CD4-positive, alpha-beta T cell treated with Interleukin-21 for 1 hour (primary cell): ENCODE measurements around the gene TENT4B.
A peak's percentile ranks its signal among the peaks of the same experiment; 100 is the strongest.

Experiments
- DNase-seq: peaks from one replicate; pipeline ENCODE4 v3.0.0-alpha.2; 2020

TENT4B gene

DNA sequence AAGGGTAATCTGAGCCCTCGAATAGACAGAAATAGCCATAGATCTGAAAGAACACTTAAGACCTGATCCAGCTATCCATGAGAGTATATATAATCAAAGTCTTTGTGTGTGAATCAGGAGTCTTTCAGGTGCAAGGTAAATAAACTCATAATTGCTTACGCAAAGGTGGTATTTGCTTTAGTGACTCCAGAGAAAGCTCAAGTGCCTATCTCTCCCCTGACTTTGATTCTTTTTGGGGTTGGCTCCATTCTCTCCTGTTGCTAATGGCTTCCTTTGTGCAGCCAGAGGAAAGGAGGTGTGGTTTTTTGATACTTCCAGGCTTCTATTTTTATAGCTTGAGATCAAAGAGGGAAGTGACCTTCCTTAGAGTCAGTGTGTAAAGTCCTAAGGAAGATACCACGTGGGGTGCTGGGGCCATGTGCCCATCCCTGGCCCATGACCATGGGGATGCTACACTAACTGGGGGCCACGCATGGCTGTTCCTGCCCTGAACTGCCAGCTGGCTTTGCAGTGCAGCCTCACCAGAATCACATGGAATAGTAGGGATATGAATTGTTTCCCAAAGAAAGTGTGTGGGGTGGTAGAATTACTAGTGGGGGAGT lies 45.8 kb downstream of the TENT4B start:
- DNase-seq: no peak

DNA sequence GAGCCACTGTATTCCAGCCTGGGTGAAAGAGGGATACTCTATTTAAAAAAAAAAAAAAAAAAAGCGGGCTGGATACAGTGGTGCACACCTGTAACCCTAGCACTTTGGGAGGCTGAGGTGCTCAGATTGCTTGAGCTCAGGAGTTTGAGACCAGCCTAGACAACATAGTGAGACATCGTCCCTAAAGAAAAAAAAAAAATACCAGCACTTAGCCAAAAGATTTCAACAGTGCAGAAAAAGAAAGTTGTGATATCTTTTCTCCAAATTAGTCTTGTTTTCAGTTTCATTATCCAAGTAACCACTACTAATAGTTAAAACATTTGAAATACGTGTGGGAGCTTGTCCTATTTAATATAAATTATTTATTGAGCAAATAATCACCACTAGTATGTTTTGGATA lies 48.7 kb downstream of the TENT4B start:
- DNase-seq: no peak

DNA sequence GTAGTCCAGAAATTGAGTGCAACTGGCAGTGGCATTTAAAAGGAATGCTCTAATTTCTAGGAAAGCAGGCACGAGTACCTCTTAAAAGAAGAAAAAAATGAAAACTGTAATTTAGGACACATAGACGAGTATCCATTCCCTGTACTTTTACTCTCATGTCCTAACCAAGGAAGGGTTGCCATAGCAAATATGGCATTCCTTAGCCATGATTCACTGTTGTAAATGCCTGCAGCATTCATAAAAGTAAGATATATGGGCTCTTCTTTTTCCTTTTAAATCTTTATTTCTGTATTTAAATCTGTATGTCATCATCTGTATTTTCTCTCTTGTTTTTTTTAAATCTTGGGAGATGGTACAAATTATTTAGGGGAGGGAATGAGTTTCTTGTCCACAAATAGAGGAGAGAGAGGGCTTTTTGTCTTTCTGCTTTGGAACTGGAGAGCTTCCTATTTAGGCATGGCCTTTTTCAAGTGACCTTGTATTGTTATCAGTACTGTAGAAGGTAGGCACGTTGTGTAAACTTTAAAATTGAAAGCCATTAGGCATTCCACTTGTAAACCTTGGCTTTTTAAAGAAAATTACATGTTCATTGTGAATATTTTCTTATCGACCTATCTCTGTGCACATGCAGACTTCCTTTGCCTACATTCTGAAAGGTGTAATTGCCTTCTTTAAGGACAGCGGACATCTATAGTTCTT lies 50.0 kb downstream of the TENT4B start:
- no peak for DNase-seq

GRCh38 chr16:50203681-50204080 lies 50.6 kb downstream of the TENT4B start:
- DNase-seq: no peak

DNA sequence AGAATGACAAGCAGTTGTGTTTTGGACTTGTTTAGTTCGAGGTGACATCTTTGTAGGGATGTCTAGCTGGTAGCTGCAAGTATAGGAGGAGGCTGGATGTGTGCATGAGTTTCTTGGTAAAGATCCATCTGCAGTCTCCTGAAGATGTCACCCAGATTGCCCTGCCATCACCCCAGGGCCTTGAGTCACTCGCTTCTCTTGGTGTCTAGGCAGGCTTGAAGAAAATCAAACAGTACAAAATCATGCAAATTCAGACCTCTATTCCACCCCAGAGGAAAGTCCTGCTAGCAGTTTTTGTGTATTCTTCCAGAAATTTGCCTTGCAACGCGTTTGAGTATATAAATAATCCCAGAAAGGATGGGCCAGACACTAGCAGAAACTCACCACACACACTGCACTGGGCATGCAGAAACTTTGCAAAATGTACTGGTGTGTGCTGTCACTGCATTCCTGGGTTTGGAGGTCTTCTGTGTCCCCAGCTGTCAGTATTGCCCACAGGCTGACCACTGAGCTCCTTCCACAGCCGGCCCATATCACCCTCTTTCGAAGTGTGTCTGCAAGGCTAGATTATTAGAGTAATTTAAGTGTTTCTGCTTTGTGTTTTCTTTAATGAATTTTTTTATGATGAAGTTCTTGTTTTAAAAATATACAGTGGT lies 51.5 kb downstream of the TENT4B start:
- no peak for DNase-seq

DNA sequence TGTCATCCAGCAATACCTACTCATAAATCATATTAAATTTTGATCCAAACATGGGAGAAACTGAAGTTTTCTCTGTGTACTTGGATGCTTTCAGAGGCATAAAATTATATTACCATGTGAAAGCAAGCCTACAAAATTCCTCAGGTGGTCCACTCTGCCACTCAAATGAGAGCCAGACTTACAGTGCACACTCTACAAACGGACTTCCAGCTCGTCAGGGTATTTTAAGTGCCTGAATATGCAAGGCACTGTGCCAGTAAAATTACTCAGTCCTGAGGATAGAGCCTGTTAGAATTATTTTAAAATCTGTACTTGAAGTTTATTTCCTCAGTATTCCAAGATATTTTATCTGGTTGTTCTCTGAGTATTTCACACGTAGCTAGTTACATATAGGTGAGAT lies 54.5 kb downstream of the TENT4B start:
- DNase-seq: no peak

- DNase-seq: no peak
These were observed 55.4 kb downstream of the TENT4B start for GRCh38 chr16:50208460-50208931.

DNA sequence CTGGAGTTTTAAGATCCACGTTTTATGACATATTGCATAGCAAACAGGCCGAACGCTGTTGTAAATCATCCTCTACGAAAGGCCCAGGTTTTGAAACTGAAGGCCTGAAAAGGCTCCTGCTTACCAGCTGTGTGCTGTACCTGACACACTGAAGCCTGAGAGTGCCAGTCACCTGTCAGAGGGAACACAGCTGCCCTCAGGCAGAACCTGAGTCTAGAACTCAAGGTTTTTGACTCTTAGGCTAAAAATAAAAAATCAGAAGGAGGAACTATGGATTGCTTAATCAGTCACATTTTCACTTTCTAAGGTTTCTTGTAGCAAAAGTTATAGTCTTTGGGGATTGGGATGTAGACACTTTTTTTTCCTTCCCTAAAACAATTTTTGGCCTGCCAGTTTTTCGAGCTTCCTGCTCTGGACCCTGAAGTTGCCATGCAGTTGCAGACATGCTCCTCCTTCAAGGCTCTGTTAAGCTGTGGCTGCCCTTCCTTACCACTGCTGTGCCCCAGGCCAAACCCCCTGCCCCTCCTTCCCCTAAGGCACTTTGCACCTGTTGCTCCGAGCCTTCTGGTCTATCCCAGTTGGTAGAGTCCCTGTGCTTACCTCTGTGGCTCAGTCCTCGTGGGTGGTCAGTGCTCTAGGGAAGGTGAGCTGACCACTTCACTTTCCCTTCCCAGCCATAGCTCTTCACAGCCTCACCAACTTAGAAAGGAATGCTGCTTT lies 56.6 kb downstream of the TENT4B start:
- DNase-seq: no peak

DNA sequence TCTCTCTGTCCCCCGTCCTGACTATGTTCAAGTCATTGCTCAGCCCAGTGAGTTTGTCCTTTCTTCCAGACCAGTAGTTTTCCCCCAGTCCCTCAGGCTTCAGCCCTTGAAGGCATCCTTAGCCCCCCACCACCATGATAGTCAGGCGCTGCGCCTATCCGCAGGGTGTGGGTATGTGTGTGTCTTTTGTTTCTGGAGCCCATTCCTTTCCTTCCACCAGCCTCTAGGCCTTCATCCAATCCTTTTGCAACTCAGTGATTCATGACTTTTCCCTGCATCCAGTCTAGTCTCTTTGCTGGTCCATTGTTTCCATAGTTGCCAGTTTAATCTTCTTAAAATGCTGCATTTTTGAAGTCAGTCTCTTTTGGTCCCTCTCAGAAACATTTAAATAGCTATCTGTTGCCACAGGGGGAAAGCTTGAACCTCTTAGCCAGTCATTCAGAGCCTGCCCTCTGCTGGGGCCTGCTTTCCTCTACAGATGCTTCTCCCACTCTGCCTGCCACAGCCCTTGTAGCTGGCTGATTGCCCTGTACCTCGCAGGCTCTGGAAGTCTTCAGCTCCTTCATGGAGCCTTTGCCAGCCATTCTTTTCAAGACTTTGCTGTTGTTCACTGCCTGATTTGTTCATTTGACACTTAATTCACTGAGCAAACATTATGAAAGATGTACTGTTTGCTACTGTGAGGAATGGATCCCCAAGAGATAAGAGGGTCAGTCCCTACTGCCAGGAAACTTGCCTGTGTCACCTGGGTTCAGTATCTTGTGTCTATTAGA lies 57.3 kb downstream of the TENT4B start:
- peak; percentile 69 for DNase-seq

DNA sequence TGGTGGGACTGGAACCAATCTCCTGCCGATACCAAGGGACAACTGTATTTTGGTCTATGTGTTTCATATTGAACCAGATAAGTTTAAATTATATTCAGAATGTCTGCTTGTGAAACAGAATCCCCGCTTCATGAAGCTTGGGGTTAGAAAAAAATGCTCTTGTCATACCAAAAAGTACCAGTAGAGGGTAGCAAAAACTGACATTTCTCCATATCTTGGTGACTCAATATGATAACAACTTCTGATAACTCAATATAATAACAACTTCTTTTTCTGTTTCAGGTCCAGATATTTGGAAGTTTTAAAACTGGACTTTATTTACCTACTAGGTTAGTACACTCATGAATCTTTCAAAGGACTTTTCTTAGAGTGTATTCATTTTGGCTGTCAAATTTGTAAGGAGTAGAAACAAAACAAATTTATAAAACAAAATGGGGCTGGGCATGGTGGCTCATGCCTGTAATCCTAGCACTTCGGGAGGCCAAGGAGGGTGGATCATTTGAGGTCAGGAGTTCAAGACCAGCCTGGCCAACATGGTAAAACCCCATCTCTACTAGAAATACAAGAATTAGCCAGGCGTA lies 60.9 kb downstream of the TENT4B start:
- DNase-seq: peak; percentile 72

DNA sequence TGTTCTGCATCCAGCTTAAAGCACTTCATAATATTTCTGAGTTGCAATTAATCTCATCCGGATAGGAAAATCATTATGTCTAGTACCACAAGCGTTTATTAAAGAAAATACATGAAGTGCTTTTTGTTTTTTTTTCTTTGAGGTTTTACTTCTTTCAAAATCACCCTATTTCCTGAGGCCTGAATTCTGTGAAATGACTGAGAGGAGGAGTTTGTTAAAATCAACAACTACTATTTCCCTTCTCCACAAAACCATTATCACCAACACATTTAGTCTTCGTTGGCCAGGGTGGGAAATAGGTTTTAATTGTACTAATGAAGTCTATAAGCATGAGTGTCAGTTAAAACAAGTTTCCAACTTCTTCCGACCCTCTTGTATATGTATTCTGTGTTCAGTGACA lies 62.6 kb downstream of the TENT4B start:
- DNase-seq: no peak

GRCh38 chr16:50216231-50216630 lies 63.1 kb downstream of the TENT4B start:
- DNase-seq: no peak

DNA sequence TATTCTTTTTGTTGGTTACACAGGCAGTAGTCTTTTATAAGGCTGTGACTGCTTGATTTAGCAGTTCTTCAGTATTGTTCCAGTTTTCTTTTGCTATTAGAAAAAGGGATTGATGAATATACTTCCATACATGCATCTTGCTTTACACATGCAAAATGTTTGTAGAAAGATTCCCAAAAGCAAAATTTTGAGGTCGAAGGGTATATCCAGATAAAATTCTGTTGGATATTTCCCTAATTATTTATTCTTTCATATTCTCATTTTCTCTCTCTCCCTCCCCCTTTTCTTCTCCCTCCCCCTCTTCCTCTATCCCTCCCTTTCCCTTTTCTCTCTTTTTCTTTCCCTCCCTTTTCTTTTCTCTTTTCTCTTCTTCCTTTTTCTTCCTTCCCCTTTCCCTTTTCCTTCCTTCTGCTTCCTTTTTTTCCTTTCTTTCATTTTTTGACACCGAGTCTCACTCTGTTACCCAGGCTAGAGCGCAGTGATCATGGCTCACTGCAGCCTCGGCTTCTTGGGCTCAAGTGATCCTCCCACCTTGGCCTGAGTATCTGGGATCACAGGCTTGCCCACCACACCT lies 66.4 kb downstream of the TENT4B start:
- no peak for DNase-seq

- no peak for DNase-seq
These were observed 71.2 kb downstream of the TENT4B start for GRCh38 chr16:50224286-50224685.

- no peak for DNase-seq
These were observed 74.0 kb downstream of the TENT4B start for GRCh38 chr16:50227120-50227519.

GRCh38 chr16:50227665-50228064 lies 74.6 kb downstream of the TENT4B start:
- DNase-seq: no peak

DNA sequence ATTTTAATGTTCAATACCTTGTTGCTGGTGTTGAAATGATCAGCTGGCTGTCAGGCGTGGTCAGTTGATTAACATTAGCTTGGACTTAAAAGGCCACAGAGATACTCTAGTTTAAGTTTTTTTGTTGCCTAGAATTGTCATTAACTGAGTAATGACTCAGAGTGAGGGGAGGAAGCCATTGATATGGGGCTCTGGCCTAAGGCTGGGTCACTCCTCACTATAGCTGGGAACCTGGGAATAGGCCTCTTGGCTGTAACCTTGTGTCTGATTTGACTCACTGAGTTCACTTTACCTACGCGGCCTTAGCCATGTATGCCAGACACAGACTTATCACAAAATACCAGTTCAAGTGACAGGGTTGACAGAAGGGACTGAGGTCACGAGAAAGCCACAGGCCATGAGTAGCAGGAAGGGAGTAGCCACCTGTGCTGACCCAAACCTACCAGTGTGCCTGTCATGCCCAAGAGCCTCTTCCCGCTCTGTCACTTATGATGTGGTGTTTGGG lies 75.3 kb downstream of the TENT4B start:
- no peak for DNase-seq

DNA sequence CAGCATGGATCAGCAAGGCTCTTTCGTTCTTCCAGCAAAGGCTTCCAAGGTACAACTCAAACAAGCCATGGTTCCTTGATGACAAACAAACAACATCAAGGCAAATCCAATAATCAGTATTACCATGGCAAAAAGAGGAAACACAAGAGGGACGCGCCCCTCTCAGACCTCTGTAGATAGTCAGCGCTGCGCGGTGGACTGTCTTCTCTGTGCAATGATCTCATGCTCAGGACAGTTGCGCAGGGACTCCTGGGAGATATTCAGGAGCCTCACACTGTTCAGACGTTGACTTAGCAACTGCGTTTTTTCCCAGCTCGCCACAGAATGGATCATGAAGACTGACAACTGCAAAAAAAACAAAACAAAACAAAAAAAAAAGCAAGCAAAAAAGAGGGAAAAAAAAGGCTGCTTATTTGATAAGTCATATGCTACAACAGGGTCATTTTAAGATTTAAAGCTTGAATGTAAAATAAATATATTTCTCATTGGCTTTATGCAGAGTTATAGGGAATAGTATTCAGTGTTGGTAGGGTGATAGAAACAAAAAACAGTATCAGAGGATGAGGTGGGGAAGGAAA lies 76.1 kb downstream of the TENT4B start:
- no peak for DNase-seq

- no peak for DNase-seq
These were observed 81.9 kb downstream of the TENT4B start for GRCh38 chr16:50234771-50235556.

- DNase-seq: no peak
These were observed 82.5 kb downstream of the TENT4B start for GRCh38 chr16:50235581-50235980.

DNA sequence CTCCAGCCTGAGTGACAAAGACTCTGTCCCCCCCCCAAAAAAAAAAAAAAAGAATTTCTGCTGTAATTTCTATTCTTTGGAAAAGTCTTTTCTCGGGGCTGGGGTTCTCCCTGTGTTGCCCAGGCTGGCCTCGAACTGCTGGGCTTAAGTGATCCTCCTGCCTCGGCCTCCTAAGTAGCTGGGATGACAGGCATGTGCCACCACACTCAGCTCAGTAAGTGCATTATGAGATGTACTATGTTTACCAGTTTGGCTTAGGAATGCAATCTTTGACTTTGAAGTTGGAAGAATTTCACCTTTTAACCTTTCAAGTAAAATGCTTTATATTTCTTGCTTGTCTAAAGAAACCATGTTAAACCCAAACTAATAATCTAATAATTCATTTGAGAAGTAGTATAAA lies 85.2 kb downstream of the TENT4B start:
- DNase-seq: no peak
